Prostate gland (tissue), 2 donors: ENCODE results near the gene CDKL5. TPM values are rescaled to one million over a fixed set of nuclear protein-coding genes. Genes with fewer than 3 reads are reported as not detected.

Experiments
- DNase-seq: peaks from one replicate; pipeline ENCODE4 v3.0.0-alpha.2; 2019; ENCODE audit warnings: low spot score
- H3K27ac ChIP-seq, 2 donors: fragments of 200-600 bp; sonication (generic); 2 replicates each; pipeline ENCODE4 v1.5.1; 2017 to 2019
- H3K27me3 ChIP-seq: fragments of 200-600 bp; sonication (generic); replicated peaks from 2 replicates; pipeline ENCODE4 v1.5.1; 2019; ENCODE audit not compliant: insufficient read depth
- H3K36me3 ChIP-seq, 2 donors: fragments of 200-600 bp; sonication (generic); 1 replicate in 1 of 2; 2 replicates in 1 of 2; pipeline versions ENCODE4 v1.5.1 to v1.8.1; 2017 to 2019
- H3K4me1 ChIP-seq: fragments of 200-600 bp; sonication (generic); replicated peaks from 2 replicates; pipeline ENCODE4 v1.5.1; 2019
- H3K4me3 ChIP-seq, 2 donors: fragments of 200-600 bp; sonication (generic); 2 replicates each; pipeline ENCODE4 v1.5.1; 2017 to 2019
- H3K9me3 ChIP-seq: fragments of 200-600 bp; sonication (generic); 2 replicates; pipeline ENCODE4 v1.5.1; 2017
- CTCF ChIP-seq, 4 experiments: fragments of 200-600 bp in 2 of 4; fragments of 450-650 bp in 2 of 4; sonication (generic) in 2 of 4; IDR thresholded peaks; 1 replicate in 3 of 4; 2 replicates in 1 of 4; pipeline ENCODE4 v1.5.1; 2016 to 2019; ENCODE audit warnings: antibody characterized with exemption in 4 of 4, mild to moderate bottlenecking in 2 of 4, moderate library complexity in 2 of 4
- POLR2A ChIP-seq: fragments of 450-650 bp; IDR thresholded peaks from one replicate; pipeline ENCODE4 v1.6.1; 2016; ENCODE audit warnings: antibody characterized with exemption, mild to moderate bottlenecking
- POLR2AphosphoS5 ChIP-seq: sonication (generic); formaldehyde crosslinking; IDR thresholded peaks from one replicate; pipeline ENCODE4 v1.6.1; 2017; ENCODE audit warnings: antibody characterized with exemption
- WGBS: methylation state at CpG from one replicate; pipeline ENCODE4 v1.1.5; 2018; 5-methylcytosine and 5-hydroxymethylcytosine counted together
- intact Hi-C: fragments of 100-400 bp; cut with DNase I; formaldehyde crosslinking; loops from one replicate; pipeline ENCODE4 v1.14.2; 2022
- total RNA-seq, 2 donors: library from RNA; depleted of rRNA; stranded (reverse); fragments of >200 nt; gene quantifications; one replicate each; pipeline ENCODE4 v1.1.0, GENCODE V29; 2016

The CDKL5 gene
- total RNA-seq, 2 donors from 2014 or later: 14.5 to 18.8 TPM

- H3K27ac ChIP-seq: no peak overlapping the region
- H3K4me3 ChIP-seq: no peak overlapping the region
- TF ChIP-seq POLR2A: no peak
- no peak for TF ChIP-seq POLR2AphosphoS5
- TF ChIP-seq CTCF (IDR thresholded peaks at IDR 0.05): no peak
- H3K4me1 ChIP-seq: no peaks in the 10 kb centered on the region
- H3K27me3 ChIP-seq: no peaks in the 10 kb centered on the region
- H3K36me3 ChIP-seq: no peaks in the 10 kb centered on the region
- no peak for DNase-seq
- intact Hi-C loops: no loop called here
- no peaks in the 10 kb centered on the region for H3K9me3 ChIP-seq
- 98% methylated on average over 2 of the region's 2 CpGs for WGBS
Observed at GRCh38 chrX:18434896-18435295, 9.5 kb downstream of the CDKL5 start.

- Histone ChIP-seq H3K9me3 (no peaks in the 10 kb centered on the region), H3K27ac (no peak overlapping the region), H3K4me1 (no peaks in the 10 kb centered on the region), H3K36me3 (no peaks in the 10 kb centered on the region), H3K27me3 (no peaks in the 10 kb centered on the region), H3K4me3 (no peak overlapping the region)
- no peak for DNase-seq
- TF ChIP-seq POLR2AphosphoS5: no peak
- no peak for TF ChIP-seq POLR2A
- no peak for TF ChIP-seq CTCF (IDR thresholded peaks at IDR 0.05)
- intact Hi-C loops: no loop called here
- 81% methylated on average over 1 of the region's 1 CpG for WGBS
Observed at GRCh38 chrX:18436017-18436416, 10.6 kb downstream of the CDKL5 start.

GRCh38 chrX:18440835-18441234 is 15.4 kb downstream of the CDKL5 start:
- DNase-seq: no peak
- TF ChIP-seq POLR2A (no peak), POLR2AphosphoS5 (no peak), CTCF (IDR thresholded peaks at IDR 0.05) (no peak)
- H3K27ac ChIP-seq: no peak overlapping the region
- 93% methylated on average over 4 of the region's 4 CpGs for WGBS
- H3K4me3 ChIP-seq: no peak overlapping the region
- H3K27me3 ChIP-seq: no peaks in the 10 kb centered on the region
- intact Hi-C loops: no loop called here
- H3K9me3 ChIP-seq: no peaks in the 10 kb centered on the region
- no peaks in the 10 kb centered on the region for H3K36me3 ChIP-seq
- H3K4me1 ChIP-seq: no peaks in the 10 kb centered on the region

GRCh38 chrX:18441780-18442367 is 16.5 kb downstream of the CDKL5 start:
- no peaks in the 10 kb centered on the region for H3K9me3 ChIP-seq
- no peaks in the 10 kb centered on the region for H3K4me1 ChIP-seq
- no peak overlapping the region for H3K4me3 ChIP-seq
- no peaks in the 10 kb centered on the region for H3K36me3 ChIP-seq
- TF ChIP-seq CTCF (IDR thresholded peaks at IDR 0.05) (no peak), POLR2A (no peak), POLR2AphosphoS5 (no peak)
- no peak for DNase-seq
- intact Hi-C loops: no loop called here
- no peaks in the 10 kb centered on the region for H3K27me3 ChIP-seq
- 83% methylated on average over 3 of the region's 3 CpGs for WGBS
- no peak overlapping the region for H3K27ac ChIP-seq

GRCh38 chrX:18448416-18448815 is 23.0 kb downstream of the CDKL5 start:
- no peaks in the 10 kb centered on the region for H3K9me3 ChIP-seq
- H3K4me3 ChIP-seq: no peak overlapping the region
- 97% methylated on average over 3 of the region's 3 CpGs for WGBS
- no peak for DNase-seq
- H3K27me3 ChIP-seq: no peaks in the 10 kb centered on the region
- no peaks in the 10 kb centered on the region for H3K4me1 ChIP-seq
- H3K36me3 ChIP-seq: no peaks in the 10 kb centered on the region
- intact Hi-C loops: no loop called here
- H3K27ac ChIP-seq: no peak overlapping the region
- TF ChIP-seq POLR2A (no peak), CTCF (IDR thresholded peaks at IDR 0.05) (no peak), POLR2AphosphoS5 (no peak)
